Suprapubic skin (tissue), 3 donors: ENCODE data around the gene DSPP.

Experiments
- POLR2AphosphoS5 ChIP-seq, 3 donors: sonication (generic); formaldehyde crosslinking; IDR thresholded peaks; one replicate each; pipeline ENCODE4 v1.6.1; 2017; ENCODE audit warnings: antibody characterized with exemption in 3 of 3
- TF ChIP-seq, protein P1 (sequence below), 2 donors: fragments of 200-600 bp in 1 of 2; fragments of 450-650 bp in 1 of 2; sonication (generic) in 1 of 2; IDR thresholded peaks; one replicate each; pipeline ENCODE4 v1.5.1; 2016 to 2019; ENCODE audit warnings: antibody characterized with exemption in 2 of 2, mild to moderate bottlenecking in 1 of 2, moderate library complexity in 1 of 2

DNA sequence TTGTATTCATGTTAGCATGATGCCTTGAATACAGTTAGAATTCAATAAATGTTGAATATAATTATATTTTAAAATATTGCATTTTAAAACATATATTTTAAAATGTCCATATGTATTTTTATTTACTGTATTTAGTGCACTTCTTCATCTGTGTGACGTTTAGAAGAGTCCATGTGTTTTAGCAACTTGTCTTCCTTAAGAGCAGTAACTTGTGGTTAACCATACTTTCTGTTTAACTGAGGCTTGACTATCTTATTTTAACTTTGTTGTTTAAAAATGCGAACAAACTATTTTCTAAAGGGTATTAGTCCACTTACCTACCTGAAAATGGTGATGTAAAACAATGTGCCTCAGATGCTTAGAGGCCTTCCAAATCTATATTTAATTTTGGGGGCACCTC, 42.6 kb downstream of the DSPP start:
- no peak for TF ChIP-seq POLR2AphosphoS5 (IDR thresholded peaks at IDR 0.05)
- TF ChIP-seq, protein P1, sequence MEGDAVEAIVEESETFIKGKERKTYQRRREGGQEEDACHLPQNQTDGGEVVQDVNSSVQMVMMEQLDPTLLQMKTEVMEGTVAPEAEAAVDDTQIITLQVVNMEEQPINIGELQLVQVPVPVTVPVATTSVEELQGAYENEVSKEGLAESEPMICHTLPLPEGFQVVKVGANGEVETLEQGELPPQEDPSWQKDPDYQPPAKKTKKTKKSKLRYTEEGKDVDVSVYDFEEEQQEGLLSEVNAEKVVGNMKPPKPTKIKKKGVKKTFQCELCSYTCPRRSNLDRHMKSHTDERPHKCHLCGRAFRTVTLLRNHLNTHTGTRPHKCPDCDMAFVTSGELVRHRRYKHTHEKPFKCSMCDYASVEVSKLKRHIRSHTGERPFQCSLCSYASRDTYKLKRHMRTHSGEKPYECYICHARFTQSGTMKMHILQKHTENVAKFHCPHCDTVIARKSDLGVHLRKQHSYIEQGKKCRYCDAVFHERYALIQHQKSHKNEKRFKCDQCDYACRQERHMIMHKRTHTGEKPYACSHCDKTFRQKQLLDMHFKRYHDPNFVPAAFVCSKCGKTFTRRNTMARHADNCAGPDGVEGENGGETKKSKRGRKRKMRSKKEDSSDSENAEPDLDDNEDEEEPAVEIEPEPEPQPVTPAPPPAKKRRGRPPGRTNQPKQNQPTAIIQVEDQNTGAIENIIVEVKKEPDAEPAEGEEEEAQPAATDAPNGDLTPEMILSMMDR (IDR thresholded peaks at IDR 0.05) = no peak
